K562 (cell line): ENCODE data around the gene HEPACAM. TPM values are rescaled to one million over a fixed set of nuclear protein-coding genes. Genes with fewer than 3 reads are reported as not detected.

ENCODE experiments used
- BRF1 ChIP-seq: IDR thresholded peaks from 3 replicates; pipeline ENCODE4 v1.6.1; 2011; ENCODE audit warnings: borderline replicate concordance, mild to moderate bottlenecking; ENCODE audit not compliant: insufficient read length; ENCODE audit errors: extremely low read depth
- CTBP1 ChIP-seq: fragments of 450-650 bp; IDR thresholded peaks from 2 replicates; pipeline ENCODE4 v1.6.1; 2016; ENCODE audit warnings: borderline replicate concordance
- GABPA ChIP-seq: fragments of 200-800 bp; sonication (Bioruptor generic); conservative IDR thresholded peaks from 2 replicates; pipeline ENCODE4 v1.6.1; 2016; ENCODE audit warnings: low read depth, missing genetic modification characterization, missing compliant biosample characterization
- GATAD2B ChIP-seq: fragments of 450-650 bp; IDR thresholded peaks from 2 replicates; pipeline ENCODE4 v1.6.1; 2017; ENCODE audit warnings: mild to moderate bottlenecking, borderline replicate concordance
- HEY1 ChIP-seq: fragments of 250-450 bp; sonication (Bioruptor Pico); IDR thresholded peaks from 2 replicates; pipeline ENCODE4 v1.5.0; 2020; ENCODE audit warnings: mild to moderate bottlenecking, moderate library complexity, borderline replicate concordance
- KLF1 ChIP-seq: fragments of 450-650 bp; IDR thresholded peaks from 2 replicates; pipeline ENCODE4 v1.6.1; 2016; ENCODE audit warnings: missing genetic modification characterization, missing compliant biosample characterization
- NFYB ChIP-seq: IDR thresholded peaks from 2 replicates; pipeline ENCODE4 v1.6.1; 2011; ENCODE audit warnings: mild to moderate bottlenecking, moderate library complexity; ENCODE audit not compliant: insufficient read length; ENCODE audit errors: extremely low read depth
- POU5F1 ChIP-seq: fragments of 150-350 bp; IDR thresholded peaks from 2 replicates; pipeline ENCODE4 v1.6.1; 2014; ENCODE audit warnings: borderline replicate concordance, low read length, low read depth, mild to moderate bottlenecking; ENCODE audit not compliant: partially characterized antibody
- SLC30A9 ChIP-seq: fragments of 250-450 bp; sonication (Bioruptor Pico); IDR thresholded peaks from 2 replicates; pipeline ENCODE4 v1.8.0; 2022; ENCODE audit warnings: mild to moderate bottlenecking, moderate library complexity
- ZFP36 ChIP-seq: fragments of 150-350 bp; IDR thresholded peaks from 2 replicates; pipeline ENCODE4 v1.6.1; 2018; ENCODE audit warnings: low read length, low read depth; ENCODE audit not compliant: partially characterized antibody
- ZNF197 ChIP-seq: fragments of 200-800 bp; sonication (Bioruptor generic); IDR thresholded peaks from 2 replicates; pipeline ENCODE4 v1.6.1; 2016; ENCODE audit warnings: low read depth, missing genetic modification characterization, missing compliant biosample characterization
- ZNF707 ChIP-seq: fragments of 250-450 bp; sonication (Bioruptor Pico); conservative IDR thresholded peaks from 2 replicates; pipeline ENCODE4 v1.8.0; 2022; ENCODE audit warnings: inconsistent platforms, mild to moderate bottlenecking, moderate library complexity
- ZNF77 ChIP-seq: fragments of 250-450 bp; sonication (Bioruptor Pico); IDR thresholded peaks from 2 replicates; pipeline ENCODE4 v1.5.0; 2020
- polyA plus RNA-seq, 8 experiments: library from polyadenylated mRNA; depleted of rRNA in 4 of 8; stranded (reverse) in 5 of 8; unstranded in 3 of 8; fragments of >200 nt; fragmentation: Nextera tagmentation in 2 of 8; fragmentation: Illumina TruSeq in 1 of 8; extraction: Ambion mirVana in 2 of 8; extraction: Trizol in 1 of 8; gene quantifications; 2 replicates each; pipeline versions ENCODE4 v1.2.1 to v1.2.3, GENCODE V29; 2011 to 2014; ENCODE audit warnings: inconsistent platforms in 1 of 8, missing spikeins in 1 of 8
- total RNA-seq, 7 experiments: library from RNA; depleted of rRNA in 6 of 7; stranded (reverse); fragments of >200 nt in 6 of 7; fragmentation: Illumina TruSeq in 2 of 7; extraction: Trizol in 2 of 7; gene quantifications; 2 replicates each; pipeline versions ENCODE4 v1.2.1 to v1.2.3, GENCODE V29; 2011 to 2021; ENCODE audit warnings: low replicate concordance in 1 of 7
- TF ChIP-seq, protein P1 (sequence below): sonication (generic); formaldehyde crosslinking; IDR thresholded peaks from 2 replicates; pipeline ENCODE4 v1.9.0; 2022; ENCODE audit warnings: mild to moderate bottlenecking, missing genetic modification reagents
- TF ChIP-seq, protein P2 (sequence below): IDR thresholded peaks from 3 replicates; pipeline ENCODE4 v1.6.1; 2011; ENCODE audit warnings: borderline replicate concordance, mild to moderate bottlenecking, moderate library complexity; ENCODE audit not compliant: insufficient read length; ENCODE audit errors: extremely low read depth
- TF ChIP-seq, protein P3 (sequence below): fragments of 450-650 bp; formaldehyde crosslinking; IDR thresholded peaks from 2 replicates; pipeline ENCODE4 v1.4.0; 2020; ENCODE audit warnings: mild to moderate bottlenecking, moderate library complexity
- TF ChIP-seq, protein P4 (sequence below): fragments of 450-650 bp; IDR thresholded peaks from 2 replicates; pipeline ENCODE4 v1.6.1; 2017; ENCODE audit warnings: mild to moderate bottlenecking, moderate library complexity
- TF ChIP-seq, protein P5 (sequence below), 3 experiments: IDR thresholded peaks in 2 of 3; conservative IDR thresholded peaks in 1 of 3; 2 replicates each; pipeline ENCODE4 v1.5.1; 2011 to 2012; ENCODE audit warnings: low read length in 3 of 3, mild to moderate bottlenecking in 3 of 3, control low read depth in 2 of 3, improper control_type of control experiment in 1 of 3, inconsistent platforms in 1 of 3, low read depth in 1 of 3, mixed read lengths in 1 of 3, moderate library complexity in 1 of 3; ENCODE audit not compliant: insufficient read depth in 2 of 3

HEPACAM gene
- total and polyA plus RNA-seq, 9 of the 15 experiments (the other 6 are each of a cell fraction or from before 2014, with no cell fraction given) = not detected

DNA sequence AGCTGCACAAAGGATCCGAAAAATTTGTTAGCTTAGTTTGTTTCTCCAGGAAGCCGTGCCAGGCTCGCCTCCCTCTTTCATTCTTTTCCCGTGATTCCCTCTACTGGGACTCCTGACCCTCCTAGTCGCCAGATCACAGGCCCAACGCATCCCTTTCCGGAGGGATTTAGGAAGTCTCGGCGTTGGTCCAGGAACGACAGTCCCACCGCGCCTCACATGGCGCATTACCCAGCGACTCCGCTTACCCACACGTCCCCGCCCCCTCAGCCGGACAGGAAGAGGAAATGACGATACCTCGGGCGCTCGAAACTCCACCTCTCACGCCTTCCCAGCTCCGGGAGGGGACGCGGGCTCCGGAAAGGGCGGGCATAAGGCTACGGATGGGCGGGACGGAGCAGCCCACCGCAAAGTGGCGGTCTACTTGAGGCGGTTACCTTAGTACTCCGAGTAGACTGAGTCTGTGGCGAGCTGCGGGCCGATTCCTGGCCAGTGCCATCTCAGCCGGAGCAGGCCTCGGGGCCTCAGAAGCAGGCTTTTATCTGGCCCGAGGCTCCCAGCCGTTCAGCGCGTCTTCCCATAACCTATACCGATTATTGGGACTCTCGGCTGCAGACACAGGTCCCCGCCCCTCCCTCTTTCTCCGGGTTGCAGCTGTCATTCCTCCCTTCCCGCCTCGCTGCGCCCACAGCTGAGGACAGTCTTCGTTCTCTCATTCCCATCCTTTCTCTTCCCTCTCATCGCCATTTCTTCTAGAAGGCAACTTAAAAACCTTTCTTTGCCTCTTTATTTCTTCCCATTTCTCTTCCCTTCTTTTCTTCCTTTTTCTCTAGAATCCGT lies 18.1 kb upstream of the HEPACAM start, which contains the start of gene CCDC15 (continued):
- no peak for TF ChIP-seq ZNF77 (CRISPR knock-in tag)
- TF ChIP-seq NFYB = no peak
- peak; percentile 59; the same call in 1 of the 2 replicates for TF ChIP-seq CTBP1
- TF ChIP-seq HEY1 (CRISPR knock-in tag) = no peak
- TF ChIP-seq, protein P1, sequence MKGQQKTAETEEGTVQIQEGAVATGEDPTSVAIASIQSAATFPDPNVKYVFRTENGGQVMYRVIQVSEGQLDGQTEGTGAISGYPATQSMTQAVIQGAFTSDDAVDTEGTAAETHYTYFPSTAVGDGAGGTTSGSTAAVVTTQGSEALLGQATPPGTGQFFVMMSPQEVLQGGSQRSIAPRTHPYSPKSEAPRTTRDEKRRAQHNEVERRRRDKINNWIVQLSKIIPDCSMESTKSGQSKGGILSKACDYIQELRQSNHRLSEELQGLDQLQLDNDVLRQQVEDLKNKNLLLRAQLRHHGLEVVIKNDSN (CRISPR knock-in tag) = peak; percentile 24; the same call in 1 of the 2 replicates
- TF ChIP-seq, protein P2, sequence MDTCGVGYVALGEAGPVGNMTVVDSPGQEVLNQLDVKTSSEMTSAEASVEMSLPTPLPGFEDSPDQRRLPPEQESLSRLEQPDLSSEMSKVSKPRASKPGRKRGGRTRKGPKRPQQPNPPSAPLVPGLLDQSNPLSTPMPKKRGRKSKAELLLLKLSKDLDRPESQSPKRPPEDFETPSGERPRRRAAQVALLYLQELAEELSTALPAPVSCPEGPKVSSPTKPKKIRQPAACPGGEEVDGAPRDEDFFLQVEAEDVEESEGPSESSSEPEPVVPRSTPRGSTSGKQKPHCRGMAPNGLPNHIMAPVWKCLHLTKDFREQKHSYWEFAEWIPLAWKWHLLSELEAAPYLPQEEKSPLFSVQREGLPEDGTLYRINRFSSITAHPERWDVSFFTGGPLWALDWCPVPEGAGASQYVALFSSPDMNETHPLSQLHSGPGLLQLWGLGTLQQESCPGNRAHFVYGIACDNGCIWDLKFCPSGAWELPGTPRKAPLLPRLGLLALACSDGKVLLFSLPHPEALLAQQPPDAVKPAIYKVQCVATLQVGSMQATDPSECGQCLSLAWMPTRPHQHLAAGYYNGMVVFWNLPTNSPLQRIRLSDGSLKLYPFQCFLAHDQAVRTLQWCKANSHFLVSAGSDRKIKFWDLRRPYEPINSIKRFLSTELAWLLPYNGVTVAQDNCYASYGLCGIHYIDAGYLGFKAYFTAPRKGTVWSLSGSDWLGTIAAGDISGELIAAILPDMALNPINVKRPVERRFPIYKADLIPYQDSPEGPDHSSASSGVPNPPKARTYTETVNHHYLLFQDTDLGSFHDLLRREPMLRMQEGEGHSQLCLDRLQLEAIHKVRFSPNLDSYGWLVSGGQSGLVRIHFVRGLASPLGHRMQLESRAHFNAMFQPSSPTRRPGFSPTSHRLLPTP = no peak
- TF ChIP-seq, protein P3, sequence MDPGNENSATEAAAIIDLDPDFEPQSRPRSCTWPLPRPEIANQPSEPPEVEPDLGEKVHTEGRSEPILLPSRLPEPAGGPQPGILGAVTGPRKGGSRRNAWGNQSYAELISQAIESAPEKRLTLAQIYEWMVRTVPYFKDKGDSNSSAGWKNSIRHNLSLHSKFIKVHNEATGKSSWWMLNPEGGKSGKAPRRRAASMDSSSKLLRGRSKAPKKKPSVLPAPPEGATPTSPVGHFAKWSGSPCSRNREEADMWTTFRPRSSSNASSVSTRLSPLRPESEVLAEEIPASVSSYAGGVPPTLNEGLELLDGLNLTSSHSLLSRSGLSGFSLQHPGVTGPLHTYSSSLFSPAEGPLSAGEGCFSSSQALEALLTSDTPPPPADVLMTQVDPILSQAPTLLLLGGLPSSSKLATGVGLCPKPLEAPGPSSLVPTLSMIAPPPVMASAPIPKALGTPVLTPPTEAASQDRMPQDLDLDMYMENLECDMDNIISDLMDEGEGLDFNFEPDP (CRISPR knock-in tag) = no peak
- TF ChIP-seq KLF1 = no peak
- no peak for TF ChIP-seq SLC30A9
- TF ChIP-seq, protein P4, sequence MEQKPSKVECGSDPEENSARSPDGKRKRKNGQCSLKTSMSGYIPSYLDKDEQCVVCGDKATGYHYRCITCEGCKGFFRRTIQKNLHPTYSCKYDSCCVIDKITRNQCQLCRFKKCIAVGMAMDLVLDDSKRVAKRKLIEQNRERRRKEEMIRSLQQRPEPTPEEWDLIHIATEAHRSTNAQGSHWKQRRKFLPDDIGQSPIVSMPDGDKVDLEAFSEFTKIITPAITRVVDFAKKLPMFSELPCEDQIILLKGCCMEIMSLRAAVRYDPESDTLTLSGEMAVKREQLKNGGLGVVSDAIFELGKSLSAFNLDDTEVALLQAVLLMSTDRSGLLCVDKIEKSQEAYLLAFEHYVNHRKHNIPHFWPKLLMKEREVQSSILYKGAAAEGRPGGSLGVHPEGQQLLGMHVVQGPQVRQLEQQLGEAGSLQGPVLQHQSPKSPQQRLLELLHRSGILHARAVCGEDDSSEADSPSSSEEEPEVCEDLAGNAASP = no peak
- TF ChIP-seq ZNF707 (CRISPR knock-in tag) = no peak
- TF ChIP-seq ZFP36 = no peak
- TF ChIP-seq, protein P5, sequence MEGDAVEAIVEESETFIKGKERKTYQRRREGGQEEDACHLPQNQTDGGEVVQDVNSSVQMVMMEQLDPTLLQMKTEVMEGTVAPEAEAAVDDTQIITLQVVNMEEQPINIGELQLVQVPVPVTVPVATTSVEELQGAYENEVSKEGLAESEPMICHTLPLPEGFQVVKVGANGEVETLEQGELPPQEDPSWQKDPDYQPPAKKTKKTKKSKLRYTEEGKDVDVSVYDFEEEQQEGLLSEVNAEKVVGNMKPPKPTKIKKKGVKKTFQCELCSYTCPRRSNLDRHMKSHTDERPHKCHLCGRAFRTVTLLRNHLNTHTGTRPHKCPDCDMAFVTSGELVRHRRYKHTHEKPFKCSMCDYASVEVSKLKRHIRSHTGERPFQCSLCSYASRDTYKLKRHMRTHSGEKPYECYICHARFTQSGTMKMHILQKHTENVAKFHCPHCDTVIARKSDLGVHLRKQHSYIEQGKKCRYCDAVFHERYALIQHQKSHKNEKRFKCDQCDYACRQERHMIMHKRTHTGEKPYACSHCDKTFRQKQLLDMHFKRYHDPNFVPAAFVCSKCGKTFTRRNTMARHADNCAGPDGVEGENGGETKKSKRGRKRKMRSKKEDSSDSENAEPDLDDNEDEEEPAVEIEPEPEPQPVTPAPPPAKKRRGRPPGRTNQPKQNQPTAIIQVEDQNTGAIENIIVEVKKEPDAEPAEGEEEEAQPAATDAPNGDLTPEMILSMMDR (IDR thresholded peaks at IDR 0.05 in 2 of 3, conservative IDR thresholded peaks at IDR 0.05 in 1 of 3; ENCODE audit: insufficient read depth in 2 of 3, low read depth in 1 of 3, low read length in 3 of 3) = no peak
- TF ChIP-seq ZNF197 (CRISPR knock-in tag) = no peak
- no peak for TF ChIP-seq GATAD2B
- peak; percentile 96 for TF ChIP-seq GABPA
- no peak for TF ChIP-seq BRF1
- no peak for TF ChIP-seq POU5F1
